HEK293T (cell line): Measurements from ENCODE around the gene XAF1.
"Not testable (repeated sequence)": the region's sequence is repeated elsewhere in the genome, so short reads cannot be mapped to it uniquely, and the experiment has no call there.

Experiments
- CTCF ChIA-PET: fragments of 350-600 bp; formaldehyde crosslinking; extraction: SDS; loops from one replicate; lab custom pipeline; 2021; ENCODE audit warnings: antibody characterized with exemption, inconsistent platforms; lab: Yijun Ruan, JAX
- POLR2A ChIA-PET: fragments of 350-600 bp; formaldehyde crosslinking; extraction: SDS; loops from one replicate; lab custom pipeline; 2020; ENCODE audit warnings: antibody characterized with exemption, inconsistent platforms; lab: Yijun Ruan, JAX
- DNase-seq: peaks from one replicate; pipeline ENCODE4 v3.0.0; 2012; ENCODE audit warnings: mixed read lengths; ENCODE audit errors: extremely low spot score
- ARNT ChIP-seq: fragments of 450-650 bp; IDR thresholded peaks from 2 replicates; pipeline ENCODE4 v1.6.1; 2017; ENCODE audit warnings: mild to moderate bottlenecking
- BHLHE40 ChIP-seq: fragments of 450-650 bp; IDR thresholded peaks from 2 replicates; pipeline ENCODE4 v1.6.1; 2016; ENCODE audit warnings: mild to moderate bottlenecking, moderate library complexity, borderline replicate concordance
- CTBP1 ChIP-seq: fragments of 450-650 bp; IDR thresholded peaks from 2 replicates; pipeline ENCODE4 v1.6.1; 2016; ENCODE audit warnings: borderline replicate concordance
- ELF4 ChIP-seq: fragments of 450-650 bp; IDR thresholded peaks from 2 replicates; pipeline ENCODE4 v1.6.1; 2017; ENCODE audit warnings: antibody characterized with exemption
- FOXA1 ChIP-seq: fragments of 450-650 bp; IDR thresholded peaks from 2 replicates; pipeline ENCODE4 v1.6.1; 2016; ENCODE audit warnings: mild to moderate bottlenecking
- FOXK2 ChIP-seq: fragments of 450-650 bp; IDR thresholded peaks from 2 replicates; pipeline ENCODE4 v1.6.1; 2016; ENCODE audit warnings: mild to moderate bottlenecking
- FOXM1 ChIP-seq: fragments of 450-650 bp; IDR thresholded peaks from 2 replicates; pipeline ENCODE4 v1.6.1; 2017; ENCODE audit warnings: mild to moderate bottlenecking, borderline replicate concordance
- HDGF ChIP-seq: fragments of 450-650 bp; IDR thresholded peaks from 2 replicates; pipeline ENCODE4 v1.6.1; 2017; ENCODE audit warnings: antibody characterized with exemption, borderline replicate concordance
- L3MBTL2 ChIP-seq: fragments of 450-650 bp; conservative IDR thresholded peaks from 2 replicates; pipeline ENCODE4 v1.6.1; 2016; ENCODE audit warnings: mild to moderate bottlenecking
- LEF1 ChIP-seq: fragments of 450-650 bp; IDR thresholded peaks from 2 replicates; pipeline ENCODE4 v1.6.1; 2017; ENCODE audit warnings: mild to moderate bottlenecking, borderline replicate concordance
- NFRKB ChIP-seq: fragments of 450-650 bp; IDR thresholded peaks from 2 replicates; pipeline ENCODE4 v1.6.1; 2016; ENCODE audit warnings: mild to moderate bottlenecking, moderate library complexity
- SP1 ChIP-seq: fragments of 450-650 bp; IDR thresholded peaks from 2 replicates; pipeline ENCODE4 v1.6.1; 2017
- SUZ12 ChIP-seq: fragments of 450-650 bp; IDR thresholded peaks from 2 replicates; pipeline ENCODE4 v1.6.1; 2016; ENCODE audit warnings: mild to moderate bottlenecking
- TARDBP ChIP-seq: fragments of 450-650 bp; IDR thresholded peaks from 2 replicates; pipeline ENCODE4 v1.6.1; 2016
- ZNF384 ChIP-seq: fragments of 450-650 bp; IDR thresholded peaks from 2 replicates; pipeline ENCODE4 v1.6.1; 2016
- TF ChIP-seq, protein P1 (sequence below): fragments of 450-650 bp; IDR thresholded peaks from 2 replicates; pipeline ENCODE4 v1.6.1; 2016

Gene XAF1

DNA sequence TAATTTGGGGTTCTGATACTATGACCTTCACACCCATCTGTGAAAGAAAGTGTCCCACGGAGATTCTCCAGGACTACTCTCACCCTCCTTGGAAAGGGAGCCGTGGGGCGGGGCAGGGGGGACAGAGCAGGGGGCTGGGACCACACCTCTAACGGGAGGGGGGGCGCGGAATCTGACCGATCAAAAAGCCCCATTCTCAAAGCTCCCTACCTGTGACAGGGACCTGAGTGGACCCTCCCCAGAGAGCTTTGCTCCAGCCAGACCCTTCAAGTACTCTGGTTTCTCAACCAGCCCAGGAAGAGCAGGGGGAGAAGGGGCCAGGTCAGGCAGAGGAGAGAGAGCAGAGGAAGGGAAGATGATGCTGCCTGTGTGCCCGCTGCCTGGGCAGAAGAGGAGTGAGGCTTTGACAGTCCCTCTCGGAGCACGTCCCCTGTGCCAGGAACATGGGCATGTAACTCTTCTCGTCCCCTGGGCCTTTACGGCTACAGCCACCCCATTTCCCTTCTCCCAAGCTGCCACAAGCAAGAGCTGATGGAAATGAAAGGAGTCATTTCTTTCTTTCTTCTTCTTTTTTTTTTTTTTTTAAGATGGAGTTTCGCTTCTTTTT lies 682 bp downstream of the XAF1 start:
- TF ChIP-seq LEF1 (no peak), NFRKB (no peak), SUZ12 (no peak), ELF4 (no peak), FOXA1 (no peak), FOXM1 (no peak), L3MBTL2 (no peak), BHLHE40 (no peak), HDGF (no peak), FOXK2 (no peak), CTBP1 (no peak), ARNT (no peak), ZNF384 (no peak), TARDBP (no peak), SP1 (no peak)
- TF ChIP-seq, protein P1, sequence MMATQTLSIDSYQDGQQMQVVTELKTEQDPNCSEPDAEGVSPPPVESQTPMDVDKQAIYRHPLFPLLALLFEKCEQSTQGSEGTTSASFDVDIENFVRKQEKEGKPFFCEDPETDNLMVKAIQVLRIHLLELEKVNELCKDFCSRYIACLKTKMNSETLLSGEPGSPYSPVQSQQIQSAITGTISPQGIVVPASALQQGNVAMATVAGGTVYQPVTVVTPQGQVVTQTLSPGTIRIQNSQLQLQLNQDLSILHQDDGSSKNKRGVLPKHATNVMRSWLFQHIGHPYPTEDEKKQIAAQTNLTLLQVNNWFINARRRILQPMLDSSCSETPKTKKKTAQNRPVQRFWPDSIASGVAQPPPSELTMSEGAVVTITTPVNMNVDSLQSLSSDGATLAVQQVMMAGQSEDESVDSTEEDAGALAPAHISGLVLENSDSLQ: no peak
- CTCF ChIA-PET: no interaction called here

DNA sequence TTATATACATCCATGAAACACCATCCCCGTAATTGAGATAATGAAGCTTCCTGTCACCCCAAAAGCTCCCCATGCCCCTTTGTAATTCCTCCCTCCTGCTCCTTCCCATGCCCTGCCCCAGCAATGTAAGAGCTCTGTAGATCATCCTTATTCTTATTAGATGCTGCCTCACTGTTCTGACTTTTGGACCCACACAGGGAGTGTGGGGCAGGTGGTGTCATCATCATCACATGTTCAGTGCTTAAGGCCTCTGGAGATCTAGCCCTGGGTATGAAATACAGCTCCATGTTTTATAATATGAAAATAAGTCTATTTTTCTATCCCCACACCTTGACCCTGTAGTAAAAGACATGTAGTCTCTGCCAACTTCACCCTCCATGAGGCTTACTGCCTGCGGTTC lies 1.9 kb downstream of the XAF1 start:
- ChIA-PET CTCF (no interaction called here), POLR2A (no interaction called here)

More for the DNA sequence above, 682 bp downstream of the XAF1 start:
- POLR2A ChIA-PET: no interaction called here
- DNase-seq: no peak

DNA sequence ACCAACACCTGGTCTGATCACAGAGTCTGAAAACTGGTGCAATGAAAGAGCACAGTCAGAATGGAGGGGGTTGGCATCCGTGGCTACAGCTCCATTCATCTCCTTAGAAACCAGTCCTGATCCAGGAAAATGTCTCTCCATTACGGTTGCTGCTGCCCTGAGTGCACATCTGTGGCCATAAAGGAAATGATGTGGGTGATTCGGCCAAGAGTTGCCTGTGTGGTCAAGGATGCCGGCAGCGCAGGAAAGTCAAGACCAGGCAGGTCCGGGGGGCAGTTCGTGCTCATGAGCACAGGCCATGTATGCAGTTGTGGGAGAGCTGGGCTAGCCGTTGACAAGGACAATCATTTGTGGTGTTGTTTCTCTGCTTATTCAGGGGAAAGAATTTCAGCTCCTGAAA lies 5.9 kb downstream of the XAF1 start:
- POLR2A ChIA-PET: no interaction called here
- no peak for DNase-seq
- TF ChIP-seq FOXM1 (no peak), ELF4 (no peak)
- CTCF ChIA-PET: no interaction called here

More for the DNA sequence above, 1.9 kb downstream of the XAF1 start:
- TF ChIP-seq ZNF384: no peak
- no peak for TF ChIP-seq L3MBTL2
- TF ChIP-seq LEF1: no peak
- TF ChIP-seq HDGF: no peak
- no peak for TF ChIP-seq BHLHE40
- TF ChIP-seq FOXK2: no peak
- DNase-seq: no peak

- no peak for DNase-seq
- ChIA-PET POLR2A (no interaction called here), CTCF (no interaction called here)
- no peak for TF ChIP-seq ARNT
- no peak for TF ChIP-seq ZNF384
- no peak for TF ChIP-seq SP1
- no peak for TF ChIP-seq ELF4
- TF ChIP-seq L3MBTL2: no peak
- TF ChIP-seq LEF1: no peak
- no peak for TF ChIP-seq FOXM1
- no peak for TF ChIP-seq NFRKB
- TF ChIP-seq FOXK2: no peak
- no peak for TF ChIP-seq TARDBP
- TF ChIP-seq FOXA1: no peak
These were observed 12.6 kb downstream of the XAF1 start for GRCh38 chr17:6768447-6768846.

- POLR2A ChIA-PET: no interaction called here
- no peak for TF ChIP-seq BHLHE40
- no peak for DNase-seq
- CTCF ChIA-PET: no interaction called here
These were observed 16.2 kb downstream of the XAF1 start for GRCh38 chr17:6772016-6772415.

DNA sequence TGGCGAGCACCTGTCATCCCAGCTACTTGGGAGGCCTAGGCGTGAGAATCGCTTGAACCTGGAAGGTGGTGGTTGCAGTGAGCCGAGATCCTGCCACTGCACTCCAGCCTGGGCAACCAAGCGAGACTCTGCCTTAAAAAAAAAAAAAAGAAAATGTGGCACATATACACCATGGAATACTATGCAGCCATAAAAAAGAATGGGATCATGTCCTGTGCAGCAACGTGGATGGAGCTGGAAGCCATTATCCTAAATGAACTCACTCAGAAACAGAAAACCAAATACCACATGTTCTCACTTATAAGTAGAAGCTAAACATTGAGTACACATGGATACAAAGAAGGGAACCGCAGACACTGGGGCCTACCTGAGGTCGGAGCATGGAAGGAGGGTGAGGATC lies 19.1 kb downstream of the XAF1 start:
- CTCF ChIA-PET, POLR2A ChIA-PET, DNase-seq: not testable (repeated sequence)

DNA sequence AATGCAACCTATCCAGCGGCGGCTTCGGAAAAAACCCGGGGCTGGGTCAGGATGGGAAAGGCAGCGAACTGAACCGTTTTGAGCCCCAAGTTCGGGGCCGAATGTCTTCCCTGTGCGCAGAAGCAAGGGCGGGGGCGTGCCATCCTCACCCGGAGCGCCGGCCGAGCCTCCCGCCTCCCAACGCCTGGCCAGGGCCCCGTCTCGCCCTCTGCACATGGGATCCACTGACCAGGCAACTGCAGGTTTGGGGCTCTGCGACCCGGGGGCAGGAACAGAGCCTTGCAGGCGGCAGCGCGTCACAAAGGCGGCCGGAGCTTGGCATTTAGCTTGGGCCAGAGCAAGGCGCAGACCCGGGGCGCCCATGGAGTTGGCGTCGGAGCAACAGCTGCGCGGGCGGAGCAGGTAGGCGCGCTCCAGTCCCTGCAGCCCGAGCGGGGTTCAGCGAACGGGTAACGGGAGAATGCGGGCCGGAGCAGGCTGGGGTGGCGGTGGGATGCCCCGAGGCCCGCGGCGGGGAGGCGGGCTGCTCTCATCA lies 20.1 kb downstream of the XAF1 start, which contains the start of gene FBXO39:
FBXO39 (plus strand) TSS at position 345 of the 535 bp plus-strand sequence. CDS start 3,654 bp downstream, outside the sequence.
- no peak for DNase-seq
- POLR2A ChIA-PET: no interaction called here
- CTCF ChIA-PET: no interaction called here
- TF ChIP-seq FOXK2: no peak
- TF ChIP-seq BHLHE40: no peak
- TF ChIP-seq FOXM1: no peak
- TF ChIP-seq SUZ12: no peak
- TF ChIP-seq ELF4: no peak
- no peak for TF ChIP-seq CTBP1
- TF ChIP-seq ARNT: no peak
- TF ChIP-seq ZNF384: no peak
- no peak for TF ChIP-seq LEF1
- TF ChIP-seq TARDBP: no peak
- TF ChIP-seq SP1: no peak
- no peak for TF ChIP-seq FOXA1
- TF ChIP-seq HDGF: no peak
- TF ChIP-seq, protein P1: no peak
- no peak for TF ChIP-seq L3MBTL2

- DNase-seq: no peak
- ChIA-PET CTCF (no interaction called here), POLR2A (no interaction called here)
- TF ChIP-seq FOXM1: no peak
- TF ChIP-seq FOXK2: no peak
- TF ChIP-seq NFRKB: no peak
- TF ChIP-seq HDGF: no peak
- TF ChIP-seq, protein P1: no peak
- TF ChIP-seq LEF1: no peak
- TF ChIP-seq ARNT: no peak
- TF ChIP-seq ELF4: no peak
- no peak for TF ChIP-seq FOXA1
- TF ChIP-seq SP1: no peak
- TF ChIP-seq SUZ12: no peak
- TF ChIP-seq BHLHE40: no peak
- TF ChIP-seq ZNF384: no peak
- TF ChIP-seq TARDBP: no peak
- TF ChIP-seq L3MBTL2: no peak
- TF ChIP-seq CTBP1: no peak
These were observed 23.6 kb downstream of the XAF1 start for GRCh38 chr17:6779411-6779810.
